ENCODE results near the gene PISD. TPM values are rescaled to one million over a fixed set of nuclear protein-coding genes. Genes with fewer than 3 reads are reported as not detected.
A peak's percentile ranks its signal among the peaks of the same experiment; 100 is the strongest.

Gene PISD
- total RNA-seq, 2 donors from 2014 or later: 35.1 to 91.2 TPM

DNA sequence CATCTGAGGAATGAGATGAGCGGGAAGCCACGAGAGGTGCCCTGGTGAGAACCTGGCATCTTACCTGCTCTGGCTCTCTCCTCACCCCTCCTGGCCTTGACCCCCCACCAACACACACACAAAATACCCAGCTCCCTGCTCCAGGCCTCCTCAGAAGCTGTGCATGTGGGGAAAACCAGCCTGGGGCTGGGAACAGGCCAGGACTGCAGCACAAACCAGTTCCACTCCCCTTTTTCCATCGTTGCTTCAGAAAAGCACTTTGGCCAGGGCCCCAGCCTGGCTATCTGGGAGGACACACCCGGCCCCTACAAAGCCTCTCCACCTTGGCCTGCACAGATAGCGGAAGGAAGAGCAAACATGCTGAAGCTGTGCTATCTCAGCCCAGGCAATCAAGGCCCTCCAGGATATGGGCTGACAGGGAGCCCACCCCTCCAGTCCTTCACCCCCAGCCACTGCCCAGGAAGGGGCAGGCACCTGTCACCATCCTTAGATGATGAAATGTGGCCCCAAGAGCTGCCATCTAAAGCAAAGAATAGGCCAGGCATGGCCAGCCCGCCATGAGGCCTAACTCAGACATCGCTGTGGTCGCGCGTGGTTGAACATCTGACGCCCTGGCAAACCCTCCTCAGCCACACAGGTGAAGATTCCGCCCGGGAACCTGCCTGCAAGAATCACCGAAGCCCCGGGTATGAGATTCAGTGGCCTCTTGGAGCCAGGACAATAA lies 35.4 kb downstream of the PISD start:
- no peaks in the 10 kb centered on the region for H3K9me3 ChIP-seq
- no peaks in the 10 kb centered on the region for H3K36me3 ChIP-seq
- 68% methylated on average over 15 of the region's 15 CpGs for WGBS
- intact Hi-C loops (cut with DNase I): no loop called here
- TF ChIP-seq POLR2AphosphoS5 (IDR thresholded peaks at IDR 0.05): no peak
- TF ChIP-seq, protein P1, sequence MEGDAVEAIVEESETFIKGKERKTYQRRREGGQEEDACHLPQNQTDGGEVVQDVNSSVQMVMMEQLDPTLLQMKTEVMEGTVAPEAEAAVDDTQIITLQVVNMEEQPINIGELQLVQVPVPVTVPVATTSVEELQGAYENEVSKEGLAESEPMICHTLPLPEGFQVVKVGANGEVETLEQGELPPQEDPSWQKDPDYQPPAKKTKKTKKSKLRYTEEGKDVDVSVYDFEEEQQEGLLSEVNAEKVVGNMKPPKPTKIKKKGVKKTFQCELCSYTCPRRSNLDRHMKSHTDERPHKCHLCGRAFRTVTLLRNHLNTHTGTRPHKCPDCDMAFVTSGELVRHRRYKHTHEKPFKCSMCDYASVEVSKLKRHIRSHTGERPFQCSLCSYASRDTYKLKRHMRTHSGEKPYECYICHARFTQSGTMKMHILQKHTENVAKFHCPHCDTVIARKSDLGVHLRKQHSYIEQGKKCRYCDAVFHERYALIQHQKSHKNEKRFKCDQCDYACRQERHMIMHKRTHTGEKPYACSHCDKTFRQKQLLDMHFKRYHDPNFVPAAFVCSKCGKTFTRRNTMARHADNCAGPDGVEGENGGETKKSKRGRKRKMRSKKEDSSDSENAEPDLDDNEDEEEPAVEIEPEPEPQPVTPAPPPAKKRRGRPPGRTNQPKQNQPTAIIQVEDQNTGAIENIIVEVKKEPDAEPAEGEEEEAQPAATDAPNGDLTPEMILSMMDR (IDR thresholded peaks at IDR 0.05): no peak
- TF ChIP-seq POLR2A (IDR thresholded peaks at IDR 0.05): no peak
- DNase-seq (ENCODE audit: low spot score): no peak
- H3K4me1 ChIP-seq (replicated peaks): peaks cover 19% of the 10 kb centered on the region
- no peaks in the 10 kb centered on the region for H3K27me3 ChIP-seq (replicated peaks; ENCODE audit: insufficient read depth)
- H3K4me3 ChIP-seq: no peak overlapping the region
- H3K27ac ChIP-seq: no peak overlapping the region

GRCh38 chr22:31625661-31626426 lies 36.2 kb downstream of the PISD start:
- no peak overlapping the region for H3K27ac ChIP-seq
- peak; percentile 58 for DNase-seq (ENCODE audit: low spot score)
- H3K27me3 ChIP-seq (replicated peaks; ENCODE audit: insufficient read depth): no peaks in the 10 kb centered on the region
- TF ChIP-seq, protein P1 (IDR thresholded peaks at IDR 0.05): no peak
- TF ChIP-seq POLR2A (IDR thresholded peaks at IDR 0.05) (no peak), POLR2AphosphoS5 (IDR thresholded peaks at IDR 0.05) (no peak)
- no peaks in the 10 kb centered on the region for H3K36me3 ChIP-seq
- H3K9me3 ChIP-seq: no peaks in the 10 kb centered on the region
- intact Hi-C loops (cut with DNase I): no loop called here
- H3K4me1 ChIP-seq (replicated peaks): peaks cover 19% of the 10 kb centered on the region
- 28% methylated on average over 31 of the region's 31 CpGs for WGBS
- H3K4me3 ChIP-seq: no peak overlapping the region

DNA sequence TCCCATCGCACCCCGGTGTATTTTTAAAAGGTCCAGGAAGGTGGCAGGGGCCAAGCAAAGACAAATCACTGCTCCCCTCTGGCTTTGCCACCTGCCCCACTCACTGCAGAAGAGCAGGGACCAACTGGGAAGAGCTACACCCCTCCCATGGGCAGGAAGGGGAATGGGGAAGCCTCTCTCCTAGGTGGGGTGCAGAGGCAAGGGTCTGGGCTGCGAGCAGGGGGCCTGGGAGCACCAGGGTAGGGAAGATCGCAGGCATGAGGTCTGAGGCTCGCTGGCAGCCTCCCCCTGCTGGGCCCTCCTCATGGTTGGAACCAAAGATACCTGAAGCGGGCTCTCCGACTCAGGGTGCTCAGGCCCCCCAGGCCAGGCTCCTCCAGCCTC lies 36.8 kb downstream of the PISD start:
- Histone ChIP-seq H3K4me3 (no peak overlapping the region), H3K27ac (no peak overlapping the region), H3K27me3 (replicated peaks; ENCODE audit: insufficient read depth) (no peaks in the 10 kb centered on the region), H3K4me1 (replicated peaks) (peaks cover 19% of the 10 kb centered on the region), H3K36me3 (no peaks in the 10 kb centered on the region), H3K9me3 (no peaks in the 10 kb centered on the region)
- DNase-seq (ENCODE audit: low spot score): no peak
- TF ChIP-seq POLR2AphosphoS5 (IDR thresholded peaks at IDR 0.05) (no peak), POLR2A (IDR thresholded peaks at IDR 0.05) (no peak)
- TF ChIP-seq, protein P1 (IDR thresholded peaks at IDR 0.05): no peak
- 83% methylated on average over 5 of the region's 7 CpGs for WGBS
- intact Hi-C loops (cut with DNase I): no loop called here

GRCh38 chr22:31623592-31624304 lies 38.3 kb downstream of the PISD start:
- 95% methylated on average over 15 of the region's 18 CpGs for WGBS
- no peaks in the 10 kb centered on the region for H3K27me3 ChIP-seq (replicated peaks; ENCODE audit: insufficient read depth)
- TF ChIP-seq, protein P1 (IDR thresholded peaks at IDR 0.05): no peak
- TF ChIP-seq POLR2A (IDR thresholded peaks at IDR 0.05) (no peak), POLR2AphosphoS5 (IDR thresholded peaks at IDR 0.05) (no peak)
- no peak for DNase-seq (ENCODE audit: low spot score)
- H3K9me3 ChIP-seq: no peaks in the 10 kb centered on the region
- no peaks in the 10 kb centered on the region for H3K36me3 ChIP-seq
- H3K27ac ChIP-seq: no peak overlapping the region
- intact Hi-C loops (cut with DNase I): no loop called here
- H3K4me1 ChIP-seq (replicated peaks): peaks cover 11% of the 10 kb centered on the region
- no peak overlapping the region for H3K4me3 ChIP-seq
